GM19099 (cell line): Measurements from ENCODE around the gene SRRM1.

ENCODE experiments used
- POLR2A ChIP-seq: IDR thresholded peaks from 3 replicates; pipeline ENCODE4 v1.6.1; 2011; ENCODE audit warnings: low read depth; ENCODE audit not compliant: insufficient read length; ENCODE audit errors: extremely low read depth

SRRM1 gene

DNA sequence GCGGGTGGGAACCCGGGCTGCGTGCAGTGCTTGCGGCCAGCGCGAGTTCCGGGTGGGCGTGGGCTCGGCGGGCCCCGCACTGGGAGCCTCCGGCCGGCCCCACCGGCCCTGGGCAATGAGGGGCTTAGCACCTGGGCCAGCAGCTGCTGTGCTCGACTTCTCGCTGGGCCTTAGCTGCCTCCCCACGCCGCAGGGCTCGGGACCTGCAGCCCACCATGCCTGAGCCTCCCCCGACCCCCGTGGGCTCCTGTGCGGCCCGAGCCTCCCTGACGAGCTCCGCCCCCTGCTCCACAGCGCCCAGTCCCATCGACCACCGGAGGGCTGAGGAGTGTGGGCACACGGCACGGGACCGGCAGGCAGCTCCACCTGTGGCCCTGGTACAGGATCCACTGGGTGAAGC lies 78.4 kb downstream of the SRRM1 start:
- no peak for TF ChIP-seq POLR2A
